Activated naive CD4-positive, alpha-beta T cell treated with anti-CD3 and anti-CD28 coated beads, Interleukin-2, amount 50 U/mL, for 16 hours (primary cell): Measurements from ENCODE around the gene DNM3.

Experiments used
- DNase-seq: peaks from one replicate; pipeline ENCODE4 v3.0.0-alpha.2; 2020

DNM3 gene

DNA sequence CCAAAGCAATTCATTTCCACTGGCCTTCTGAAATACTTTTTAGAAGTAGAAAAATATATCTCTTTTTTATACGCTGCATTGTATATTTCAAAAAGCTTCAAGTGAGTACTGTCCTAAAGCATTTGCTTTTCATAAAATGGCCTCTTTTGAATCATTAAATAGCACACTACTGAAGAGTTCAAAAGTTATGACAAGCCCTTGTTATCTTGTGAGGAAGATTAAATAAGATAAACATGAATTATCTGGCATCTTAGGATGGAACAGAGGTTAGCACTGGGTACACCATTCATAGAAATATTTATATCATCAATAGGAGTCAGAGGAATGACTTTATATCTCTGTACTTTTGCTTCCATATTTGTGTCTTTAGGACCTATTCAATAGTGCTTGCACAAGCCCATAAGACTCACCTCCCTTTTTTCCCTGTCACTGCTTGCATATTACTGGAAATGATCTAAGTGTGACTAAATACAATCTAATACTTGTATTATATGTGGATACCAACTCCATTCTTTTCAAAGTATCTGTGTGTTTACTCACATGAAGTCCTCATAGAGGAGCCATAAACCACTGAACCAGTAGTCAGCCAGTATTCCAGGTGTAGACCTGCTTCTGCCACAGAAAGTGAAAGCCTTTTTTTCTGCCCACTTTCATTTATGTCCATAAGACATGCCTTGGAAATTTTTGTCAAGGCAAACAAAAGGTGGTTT is 305.0 kb downstream of the DNM3 start:
- no peak for DNase-seq

GRCh38 chr1:172147541-172147940 is 306.2 kb downstream of the DNM3 start:
- no peak for DNase-seq

GRCh38 chr1:172148213-172148612 is 306.9 kb downstream of the DNM3 start:
- no peak for DNase-seq

DNA sequence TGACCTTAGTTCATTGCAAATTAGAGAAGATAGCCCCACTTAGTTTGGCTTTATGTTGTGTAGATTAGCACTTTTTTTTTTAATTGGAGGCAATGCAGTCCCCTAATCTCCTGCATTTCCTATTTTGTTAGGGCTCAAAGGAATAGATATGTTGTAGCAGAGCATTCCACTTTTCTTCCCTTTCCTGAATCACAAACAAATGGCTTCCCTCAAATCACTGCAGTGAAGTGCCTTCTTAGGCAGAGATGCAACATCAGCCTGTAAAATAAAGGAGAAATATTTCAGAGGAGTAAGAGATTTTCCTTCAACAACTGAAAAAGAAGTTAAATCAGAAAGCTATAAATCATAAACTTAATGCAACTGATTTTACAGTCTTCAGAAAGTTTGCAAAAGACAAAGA is 307.4 kb downstream of the DNM3 start:
- DNase-seq = no peak

GRCh38 chr1:172149346-172149745 is 308.0 kb downstream of the DNM3 start:
- no peak for DNase-seq

DNA sequence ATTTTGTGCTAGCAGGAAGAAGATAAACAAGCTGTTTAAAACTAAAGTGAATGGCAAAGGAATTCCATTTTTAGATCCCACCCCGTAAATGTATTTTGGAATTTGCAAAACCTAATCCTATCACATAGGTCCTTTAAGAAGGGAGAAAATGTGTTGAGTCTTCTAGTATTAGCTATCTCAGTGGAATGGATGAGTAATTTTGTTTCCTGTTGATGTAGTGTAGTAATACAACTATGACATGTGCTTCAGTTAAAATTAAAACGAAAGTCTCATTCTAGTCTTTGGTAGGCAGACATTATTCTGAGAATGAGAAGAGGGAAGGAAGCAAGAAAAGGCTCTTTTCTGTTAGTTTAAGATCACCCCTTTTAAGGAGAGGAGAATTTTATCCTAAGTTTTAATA is 313.3 kb downstream of the DNM3 start:
- DNase-seq = no peak

GRCh38 chr1:172155766-172156165 is 314.5 kb downstream of the DNM3 start:
- DNase-seq = no peak

- DNase-seq = no peak
Measured at GRCh38 chr1:172162236-172162635, 320.9 kb downstream of the DNM3 start.

GRCh38 chr1:172163498-172164215 is 322.4 kb downstream of the DNM3 start:
- no peak for DNase-seq

GRCh38 chr1:172165403-172165802 is 324.1 kb downstream of the DNM3 start:
- no peak for DNase-seq

- DNase-seq = no peak
Measured at GRCh38 chr1:172167796-172168596, 326.7 kb downstream of the DNM3 start.

- no peak for DNase-seq
Measured at GRCh38 chr1:172168597-172168872, 327.2 kb downstream of the DNM3 start.

- no peak for DNase-seq
Measured at GRCh38 chr1:172169836-172170235, 328.5 kb downstream of the DNM3 start.

GRCh38 chr1:172172352-172172831 is 331.1 kb downstream of the DNM3 start:
- no peak for DNase-seq

DNA sequence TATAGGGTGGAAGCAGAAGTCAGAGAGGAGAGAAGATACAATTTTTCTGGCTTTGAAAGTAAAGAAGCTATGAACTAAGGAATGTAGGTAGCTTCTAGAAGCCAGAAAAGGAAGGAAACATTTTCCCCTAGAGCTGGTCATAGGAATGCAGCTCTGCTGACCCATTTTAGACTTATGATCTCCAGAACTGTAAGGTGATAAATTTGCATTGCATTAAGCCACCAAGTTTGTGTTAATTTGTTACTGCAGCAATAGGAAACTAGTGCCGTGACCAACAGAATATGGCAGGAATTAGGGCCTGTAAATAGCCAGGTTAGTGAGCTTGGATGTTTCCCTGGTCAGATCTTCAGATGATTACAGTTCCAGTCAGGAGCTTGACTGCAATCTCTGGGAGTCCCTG is 334.9 kb downstream of the DNM3 start:
- DNase-seq = no peak

DNA sequence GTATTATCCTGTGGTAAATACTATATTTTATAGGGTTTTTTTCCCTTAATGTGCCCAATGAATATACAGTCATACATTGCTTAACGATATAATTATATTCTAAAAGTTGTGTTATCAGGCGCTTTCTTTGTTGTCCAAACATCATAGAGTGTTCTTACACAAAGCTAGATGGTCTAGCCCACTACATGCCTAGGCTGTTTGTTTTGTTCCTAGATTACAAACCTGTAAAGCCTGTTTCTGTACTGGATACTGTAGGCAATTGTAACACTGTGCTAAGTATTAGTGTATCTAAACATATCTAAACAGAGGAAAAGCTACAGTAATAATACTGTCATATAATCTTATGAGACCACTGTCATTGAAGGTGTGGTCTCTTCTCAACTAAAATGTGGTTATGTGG is 336.6 kb downstream of the DNM3 start:
- DNase-seq = no peak

DNA sequence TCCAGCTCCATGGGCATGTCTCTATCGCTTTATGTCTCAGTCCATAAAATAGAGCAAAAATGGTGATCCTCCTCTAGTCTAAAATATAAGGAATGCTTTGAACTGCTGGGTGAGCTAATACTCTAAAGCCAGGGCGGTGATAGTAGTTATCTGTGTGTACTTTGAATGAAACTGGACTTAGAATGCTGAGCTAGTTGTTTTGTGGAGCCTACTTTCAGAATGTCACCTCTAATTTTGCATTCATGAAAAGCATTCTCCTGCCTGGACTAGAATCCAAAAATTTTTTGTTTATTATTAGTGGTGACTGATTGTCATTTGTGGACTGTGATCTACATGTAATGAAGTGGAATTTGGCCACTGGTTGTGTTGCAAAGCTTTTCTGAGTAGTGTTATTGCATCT is 337.6 kb downstream of the DNM3 start:
- no peak for DNase-seq

DNA sequence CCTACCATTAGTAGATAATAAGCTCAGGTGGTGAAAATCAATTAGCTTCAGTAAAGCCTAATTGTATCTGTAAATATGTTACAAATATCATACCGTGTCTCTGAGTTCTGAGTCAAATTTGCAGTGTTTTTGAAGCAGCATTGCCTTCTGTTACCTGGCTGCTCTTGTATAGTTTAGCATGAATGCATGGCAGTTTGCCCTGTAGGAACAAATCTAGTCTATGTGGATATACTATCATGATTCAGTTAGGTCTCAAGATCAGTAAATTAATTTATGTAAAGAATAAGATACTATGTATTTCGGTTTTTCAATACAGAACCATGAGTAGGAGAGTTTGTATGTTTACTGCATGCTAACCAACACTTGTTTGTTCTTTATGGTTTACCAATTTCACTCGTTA is 338.6 kb downstream of the DNM3 start:
- DNase-seq = no peak

- peak; percentile 55 for DNase-seq
Measured at GRCh38 chr1:172180501-172181285, 339.4 kb downstream of the DNM3 start.

DNA sequence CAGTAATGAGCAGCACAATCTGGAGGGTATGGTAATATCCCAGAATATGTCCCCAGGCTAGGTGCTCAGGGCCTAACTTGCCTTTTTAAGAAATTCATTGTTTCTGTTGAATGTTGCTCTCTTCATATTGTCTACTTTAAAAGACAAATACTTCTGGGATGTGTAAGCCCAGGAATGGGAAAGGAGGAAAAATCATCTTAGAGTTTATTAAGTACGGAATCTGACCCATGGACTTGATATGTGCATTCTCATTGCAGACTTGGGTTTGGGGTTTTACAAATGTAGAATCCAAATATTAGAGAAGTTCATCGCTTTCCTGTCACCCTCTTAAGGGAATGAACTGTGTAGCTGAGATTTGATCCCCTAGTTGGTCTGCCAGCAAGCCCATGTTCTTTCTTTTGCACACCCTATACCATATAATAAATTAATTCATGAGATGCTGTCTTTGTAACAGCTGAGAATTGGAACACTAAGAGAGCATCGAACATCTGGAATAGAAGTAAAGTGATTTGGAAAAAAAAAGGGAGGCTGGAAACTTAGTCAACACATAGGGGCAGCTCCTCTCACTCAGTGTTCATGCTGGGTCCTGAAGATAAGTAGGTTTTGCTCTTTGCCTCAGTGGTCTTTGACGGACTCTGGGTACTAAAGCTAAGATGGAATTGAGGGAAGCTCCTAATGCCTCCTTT is 343.4 kb downstream of the DNM3 start:
- DNase-seq = no peak

GRCh38 chr1:172185211-172185610 is 343.9 kb downstream of the DNM3 start:
- DNase-seq = no peak

GRCh38 chr1:172185996-172186395 is 344.7 kb downstream of the DNM3 start:
- DNase-seq = no peak

DNA sequence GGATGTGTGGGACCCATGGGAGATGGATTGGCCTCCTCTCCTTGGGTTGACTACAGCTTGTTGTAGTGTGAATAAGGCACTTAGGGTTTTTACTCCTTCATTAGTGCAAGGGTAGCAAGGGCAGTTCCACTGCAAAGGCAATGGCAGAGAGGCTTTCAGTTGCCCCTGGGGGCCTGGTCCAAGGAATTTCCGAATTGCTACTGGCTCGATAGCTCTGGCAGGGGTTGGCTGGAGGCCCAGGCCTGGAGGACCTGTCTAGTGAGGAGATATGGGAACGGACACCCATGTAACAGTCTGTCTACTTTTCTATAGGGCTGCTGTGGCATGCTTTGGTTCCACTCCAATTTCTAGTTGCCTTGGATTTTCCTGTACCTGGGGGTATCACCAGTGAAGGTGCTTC is 360.3 kb downstream of the DNM3 start:
- no peak for DNase-seq
